ENCODE results near the gene ASZ1.

Gene ASZ1

DNA sequence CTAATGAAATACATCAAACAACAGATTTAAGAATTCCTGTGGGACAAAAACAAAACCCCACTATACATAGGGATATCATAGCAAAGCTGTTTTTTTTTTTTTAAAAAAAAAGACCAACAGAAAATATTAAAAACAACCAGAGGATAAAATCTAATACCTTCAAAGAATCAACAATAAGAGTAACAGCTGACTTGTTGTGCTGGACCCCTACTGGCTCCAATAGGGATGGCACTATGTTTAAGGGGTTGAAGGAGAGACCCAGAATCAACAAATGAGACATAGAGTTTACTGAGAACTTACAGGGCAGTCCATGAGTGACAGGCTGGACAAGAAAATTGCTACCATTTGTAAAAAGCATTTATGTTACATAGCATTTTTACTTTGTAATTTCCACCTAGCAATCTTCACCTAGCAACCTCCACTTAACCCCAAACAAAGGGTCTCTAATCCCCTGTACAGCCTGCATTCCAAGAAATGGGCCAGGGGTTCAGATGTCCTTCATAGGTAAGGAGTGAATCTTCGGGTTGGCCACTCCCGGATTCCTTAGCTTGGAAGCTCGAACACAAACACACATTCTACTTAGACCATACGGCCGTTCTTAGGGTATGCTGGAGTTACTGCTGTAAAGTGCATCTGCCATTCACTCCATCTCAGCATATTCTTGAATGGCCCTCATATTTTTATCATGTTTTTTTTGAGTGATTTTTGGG lies 25.8 kb downstream of the ASZ1 start:
- no peak for DNase-seq

- peak; percentile 3 for DNase-seq
These were observed 27.4 kb downstream of the ASZ1 start for GRCh38 chr7:117399820-117400422.

- DNase-seq: no peak
These were observed 31.6 kb downstream of the ASZ1 start for GRCh38 chr7:117395743-117396142.

- no peak for DNase-seq
These were observed 33.5 kb downstream of the ASZ1 start for GRCh38 chr7:117393781-117394180.

DNA sequence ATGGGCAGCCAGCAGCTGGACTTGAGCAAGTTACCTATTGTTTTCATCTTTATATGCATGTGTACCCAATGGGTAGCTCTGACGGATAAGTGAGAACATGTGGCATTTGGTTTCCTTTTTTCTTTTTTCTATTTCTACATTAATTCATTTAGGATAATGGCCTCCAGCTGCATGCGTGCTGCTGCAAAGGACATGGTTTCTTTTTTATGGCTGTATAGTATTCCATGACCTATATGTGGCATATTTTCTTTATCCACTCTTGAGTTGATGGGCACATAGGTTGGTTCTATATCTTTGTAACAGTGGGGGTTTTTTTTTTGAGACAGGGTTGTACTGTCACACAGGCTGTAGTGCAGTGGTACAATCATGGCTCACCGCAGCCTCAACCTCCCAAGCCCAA lies 37.4 kb downstream of the ASZ1 start:
- no peak for DNase-seq

GRCh38 chr7:117386110-117386706 lies 41.1 kb downstream of the ASZ1 start:
- DNase-seq: no peak

DNA sequence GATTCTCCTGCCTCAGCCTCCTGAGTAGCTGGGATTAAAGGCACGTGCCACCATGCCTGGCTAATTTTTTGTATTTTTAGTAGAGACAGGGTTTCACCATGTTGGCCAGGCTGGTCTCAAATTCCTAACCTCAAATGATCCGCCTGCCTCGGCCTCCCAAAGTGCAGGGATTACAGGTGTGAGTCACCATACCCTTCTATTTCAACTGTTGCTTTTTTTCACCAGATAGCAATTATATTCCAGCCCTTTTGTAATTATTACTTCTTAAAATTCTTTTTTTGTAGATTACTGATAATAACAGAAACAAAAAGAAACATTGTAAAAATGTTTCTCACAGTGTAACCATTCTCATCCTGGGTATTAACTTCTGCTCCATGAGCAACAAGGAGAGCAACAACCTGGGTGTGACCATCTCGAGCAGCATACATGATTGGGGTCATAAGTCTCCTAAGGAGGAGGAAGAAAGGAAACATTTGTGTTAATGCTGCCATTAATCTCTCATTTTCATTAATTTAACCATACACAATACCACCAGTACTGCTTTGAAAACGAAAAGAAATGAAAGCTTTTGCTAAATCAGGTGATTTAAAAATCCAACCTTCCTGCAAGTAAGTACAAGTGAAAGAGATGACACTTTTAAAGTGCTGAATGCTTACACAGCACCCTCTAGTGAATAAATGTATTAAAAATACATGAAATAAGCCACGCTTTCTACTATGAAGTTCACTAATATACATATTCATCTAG lies 41.8 kb downstream of the ASZ1 start:
- peak; percentile 3 for DNase-seq

- DNase-seq: no peak
These were observed 42.5 kb downstream of the ASZ1 start for GRCh38 chr7:117384688-117385362.

- no peak for DNase-seq
These were observed 43.7 kb downstream of the ASZ1 start for GRCh38 chr7:117383483-117384189.

GRCh38 chr7:117383046-117383445 lies 44.2 kb downstream of the ASZ1 start:
- no peak for DNase-seq

- no peak for DNase-seq
These were observed 45.9 kb downstream of the ASZ1 start for GRCh38 chr7:117381362-117381761.

DNA sequence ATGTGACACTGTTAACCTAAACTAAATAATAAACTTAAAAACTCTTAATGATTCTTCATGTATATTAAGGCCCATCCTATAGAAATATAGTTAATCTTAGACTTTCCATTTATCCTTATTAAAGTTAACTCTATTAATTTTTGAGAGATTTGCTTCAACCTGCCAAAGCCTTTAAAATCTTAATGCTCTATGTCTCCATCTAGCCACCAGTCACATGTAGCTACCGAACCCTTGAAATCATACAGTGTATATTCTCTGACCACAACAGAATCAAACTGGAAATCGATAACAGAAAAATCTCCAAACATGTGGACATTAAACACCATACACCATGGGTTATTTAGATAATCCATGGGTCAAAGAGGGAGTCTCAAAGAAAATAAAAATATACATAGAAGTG lies 51.9 kb downstream of the ASZ1 start:
- no peak for DNase-seq

GRCh38 chr7:117372073-117372472 lies 55.2 kb downstream of the ASZ1 start:
- DNase-seq: no peak

DNA sequence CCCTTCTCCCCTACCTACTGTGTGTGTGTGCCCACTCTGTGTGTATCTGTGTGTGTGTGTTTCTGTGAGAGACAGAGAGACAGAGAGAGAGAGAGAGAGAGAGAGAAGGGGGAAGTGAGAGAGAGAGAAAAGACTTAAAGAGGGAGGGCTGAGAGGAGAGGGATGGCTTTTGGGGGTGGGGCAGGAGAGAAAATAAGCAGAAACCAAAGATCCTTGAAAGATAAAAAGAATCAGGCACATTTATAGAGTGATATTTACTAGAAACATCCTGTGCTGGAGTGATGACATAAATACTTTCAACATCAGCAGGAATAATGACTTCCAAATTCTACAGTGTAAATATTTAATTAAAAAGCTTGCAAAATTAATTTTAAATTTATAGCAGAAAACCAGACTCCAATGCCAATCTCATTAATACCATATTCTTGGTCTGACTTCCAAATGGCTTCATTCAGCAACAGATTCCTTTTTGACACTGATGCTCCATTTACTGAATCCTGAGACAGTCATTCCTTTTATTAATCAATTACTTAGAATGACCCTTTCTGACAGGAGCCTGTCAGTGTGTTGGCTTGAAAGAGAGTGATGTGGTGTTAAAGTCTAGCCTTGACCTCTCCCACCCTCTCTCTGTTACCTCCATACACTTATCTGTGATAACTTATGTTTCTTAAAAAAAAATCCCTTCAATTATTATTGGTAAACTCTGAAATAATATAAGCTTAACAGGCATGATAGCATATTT lies 62.8 kb downstream of the ASZ1 start:
- no peak for DNase-seq

DNA sequence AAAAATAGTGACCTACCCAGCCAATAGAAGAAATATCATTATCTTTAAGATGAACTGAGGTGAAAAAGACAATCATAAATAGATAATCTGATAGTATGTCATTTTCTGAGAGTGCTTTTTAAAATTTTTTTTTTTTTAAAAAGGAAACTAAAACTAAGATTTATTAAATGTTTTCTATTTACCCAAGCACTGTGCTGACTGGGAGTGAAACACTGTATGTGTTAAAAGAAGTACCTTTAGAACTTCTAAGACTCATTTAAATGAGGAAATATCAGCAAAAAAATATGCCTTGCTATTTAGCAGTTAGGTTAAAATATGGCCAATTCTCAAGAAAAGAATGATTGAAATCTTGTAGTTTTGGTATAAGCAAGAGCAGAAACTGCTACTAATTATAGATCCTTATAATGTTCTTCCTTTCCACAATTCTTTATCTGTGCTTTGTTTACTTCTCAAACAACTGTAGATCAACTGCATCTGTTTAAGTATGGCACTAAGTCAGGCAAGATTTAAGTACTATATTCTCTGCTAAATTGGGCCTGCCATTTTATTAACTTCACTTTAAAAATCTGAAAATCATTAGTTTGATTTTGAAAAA lies 64.9 kb downstream of the ASZ1 start:
- no peak for DNase-seq

GRCh38 chr7:117350027-117350426 lies 77.3 kb downstream of the ASZ1 start:
- DNase-seq: no peak

GRCh38 chr7:117349570-117349969 lies 77.7 kb downstream of the ASZ1 start:
- DNase-seq: no peak

DNA sequence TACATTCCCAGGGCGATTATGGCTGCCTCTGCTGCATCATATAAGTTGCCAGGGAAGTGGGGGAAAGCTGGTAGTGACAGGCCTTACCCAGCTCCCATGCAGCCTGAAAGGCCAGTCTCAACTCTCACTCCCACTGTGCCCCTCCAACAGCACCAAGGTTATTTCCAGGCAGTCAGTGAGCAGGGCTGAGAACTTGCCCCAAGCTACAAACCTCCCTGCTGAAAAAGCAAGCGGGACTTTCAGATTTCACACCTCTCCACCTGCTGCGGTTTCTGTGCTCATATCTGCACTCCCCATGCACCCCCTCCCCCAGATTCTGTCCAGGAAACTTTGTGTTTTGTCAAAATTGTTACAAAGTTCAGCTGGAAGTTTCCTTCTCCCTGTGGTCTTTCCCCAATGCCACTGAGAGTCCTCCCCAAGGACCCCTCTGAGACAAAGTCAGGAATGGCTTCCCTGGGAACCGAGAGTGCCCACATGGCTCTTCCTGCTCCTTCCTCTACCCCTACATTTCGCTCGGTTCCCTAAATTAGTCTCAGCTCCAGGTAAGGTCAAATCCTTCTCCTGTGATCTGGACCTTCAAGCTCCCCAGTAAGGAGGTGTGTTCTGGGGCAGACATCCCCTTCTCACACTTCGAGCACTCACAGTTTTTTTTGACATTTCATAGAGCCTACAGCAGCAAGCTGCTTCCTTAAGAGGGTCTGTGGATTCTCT lies 79.2 kb downstream of the ASZ1 start:
- no peak for DNase-seq

DNA sequence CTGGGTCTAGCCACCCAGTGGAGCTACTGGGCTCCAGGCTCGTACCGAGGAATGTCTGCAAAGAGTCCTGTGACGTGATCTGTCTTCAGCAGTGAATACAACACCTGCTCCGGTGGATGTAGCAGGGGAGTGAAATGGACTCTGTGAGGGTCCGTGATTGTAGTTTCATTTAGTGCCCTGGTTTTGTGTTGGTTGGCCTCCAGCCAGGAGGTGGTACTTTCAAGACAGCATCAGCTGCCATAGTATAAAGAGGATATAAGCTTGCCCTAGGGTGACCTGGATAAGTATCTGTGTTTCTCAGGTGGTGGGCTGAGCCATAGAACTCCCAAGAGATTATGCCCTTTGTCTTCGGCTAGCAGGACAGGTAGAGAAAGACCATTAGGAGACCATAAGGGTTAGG lies 79.8 kb downstream of the ASZ1 start:
- DNase-seq: no peak

DNA sequence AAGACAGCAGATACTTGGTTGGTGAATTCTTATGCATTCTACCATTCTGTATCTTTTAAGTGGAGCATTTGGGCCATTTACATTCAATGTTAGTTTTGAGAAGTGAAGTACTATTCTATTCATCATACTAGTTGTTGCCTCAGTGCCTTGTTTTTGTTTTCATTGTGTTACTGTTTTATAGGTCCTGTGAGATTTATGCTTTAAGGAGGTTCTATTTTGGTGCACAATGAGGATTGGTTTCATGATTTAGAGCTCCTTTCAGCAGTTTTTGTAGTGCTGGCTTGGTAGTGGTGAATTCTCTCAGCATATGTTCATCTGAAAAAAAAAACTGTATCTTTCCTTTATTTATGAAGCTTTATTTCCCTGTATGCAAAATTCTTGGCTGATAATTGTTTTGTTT lies 81.1 kb downstream of the ASZ1 start:
- no peak for DNase-seq

- DNase-seq: no peak
These were observed 89.3 kb downstream of the ASZ1 start for GRCh38 chr7:117338020-117338419.
